HG02840 (cell line): ENCODE data around the gene DDX54.

Experiments used
- ATAC-seq: cut with Tn5 transposase; IDR thresholded peaks from one replicate; pipeline ENCODE4 v1.9.1; 2021; ENCODE audit warnings: mild to moderate bottlenecking, moderate library complexity, moderate number of reproducible peaks; ENCODE audit not compliant: unreplicated experiment, low FRiP score

Gene DDX54, protein sequence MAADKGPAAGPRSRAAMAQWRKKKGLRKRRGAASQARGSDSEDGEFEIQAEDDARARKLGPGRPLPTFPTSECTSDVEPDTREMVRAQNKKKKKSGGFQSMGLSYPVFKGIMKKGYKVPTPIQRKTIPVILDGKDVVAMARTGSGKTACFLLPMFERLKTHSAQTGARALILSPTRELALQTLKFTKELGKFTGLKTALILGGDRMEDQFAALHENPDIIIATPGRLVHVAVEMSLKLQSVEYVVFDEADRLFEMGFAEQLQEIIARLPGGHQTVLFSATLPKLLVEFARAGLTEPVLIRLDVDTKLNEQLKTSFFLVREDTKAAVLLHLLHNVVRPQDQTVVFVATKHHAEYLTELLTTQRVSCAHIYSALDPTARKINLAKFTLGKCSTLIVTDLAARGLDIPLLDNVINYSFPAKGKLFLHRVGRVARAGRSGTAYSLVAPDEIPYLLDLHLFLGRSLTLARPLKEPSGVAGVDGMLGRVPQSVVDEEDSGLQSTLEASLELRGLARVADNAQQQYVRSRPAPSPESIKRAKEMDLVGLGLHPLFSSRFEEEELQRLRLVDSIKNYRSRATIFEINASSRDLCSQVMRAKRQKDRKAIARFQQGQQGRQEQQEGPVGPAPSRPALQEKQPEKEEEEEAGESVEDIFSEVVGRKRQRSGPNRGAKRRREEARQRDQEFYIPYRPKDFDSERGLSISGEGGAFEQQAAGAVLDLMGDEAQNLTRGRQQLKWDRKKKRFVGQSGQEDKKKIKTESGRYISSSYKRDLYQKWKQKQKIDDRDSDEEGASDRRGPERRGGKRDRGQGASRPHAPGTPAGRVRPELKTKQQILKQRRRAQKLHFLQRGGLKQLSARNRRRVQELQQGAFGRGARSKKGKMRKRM

DNA sequence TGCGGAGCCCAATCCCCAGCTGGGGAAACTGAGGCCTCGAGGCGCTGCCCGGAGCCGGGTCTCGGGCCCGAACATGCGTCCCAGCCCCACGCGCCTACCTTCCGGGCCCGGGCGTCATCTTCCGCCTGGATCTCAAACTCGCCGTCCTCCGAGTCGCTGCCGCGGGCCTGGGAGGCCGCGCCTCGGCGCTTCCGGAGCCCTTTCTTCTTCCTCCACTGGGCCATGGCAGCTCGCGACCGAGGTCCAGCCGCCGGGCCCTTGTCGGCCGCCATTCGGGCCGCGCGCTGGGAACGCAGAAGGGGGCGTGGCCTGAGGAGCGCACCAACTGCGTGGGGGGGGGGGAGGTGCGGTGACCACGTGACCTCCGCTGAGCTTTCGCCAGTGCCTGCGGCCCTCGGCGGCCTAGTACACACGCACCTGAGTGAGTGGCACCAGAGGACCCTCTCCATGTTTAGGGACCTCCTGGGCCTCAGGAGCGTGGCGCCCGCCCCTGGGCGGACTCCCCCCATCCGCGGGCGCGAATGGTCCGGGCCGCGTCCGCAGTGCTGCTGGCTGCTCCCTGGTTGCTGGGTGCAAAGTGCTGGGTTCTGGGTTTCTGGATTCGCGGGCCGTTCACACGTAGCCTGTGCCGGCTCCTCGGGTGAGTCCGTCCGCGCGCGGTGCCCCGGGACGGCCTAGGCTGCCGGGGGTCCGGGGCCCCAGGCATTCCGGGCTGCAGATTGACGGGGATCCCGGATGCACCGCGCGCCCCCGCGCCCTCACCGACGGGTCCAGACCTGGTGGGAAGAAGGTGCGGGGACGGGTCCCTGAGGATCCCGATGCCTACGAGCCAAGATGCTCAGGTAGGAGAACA is at the start of gene DDX54, which contains the start of gene RITA1:
Gene DDX54, minus strand, starts transcription at position 299 of the 853 bp plus-strand sequence. Its CDS starts 27 bp downstream, at position 272.
Gene RITA1, plus strand, starts transcription at position 542 of the 853 bp plus-strand sequence. CDS start 1,026 bp downstream, outside the sequence.
- peak; percentile 51 for ATAC-seq

DNA sequence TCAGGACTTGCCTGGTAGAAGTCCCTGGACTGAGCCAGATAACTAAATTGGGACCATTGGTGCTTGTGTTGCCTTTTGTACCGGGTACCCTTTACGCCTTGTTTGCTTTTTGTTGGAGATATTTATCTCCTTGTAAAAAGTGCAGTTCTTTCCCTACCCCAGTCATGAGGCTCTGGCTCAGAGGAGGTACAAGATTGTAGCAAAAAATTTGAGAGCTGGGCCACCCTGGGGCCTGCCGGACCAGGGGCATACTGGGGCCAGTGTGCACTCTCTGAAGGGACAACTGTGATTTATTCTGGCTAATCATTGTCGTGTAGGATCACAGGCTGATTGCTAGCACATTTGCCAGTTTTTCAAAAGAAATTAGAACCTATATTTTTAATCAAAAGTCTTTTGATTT is 49.2 kb upstream of the DDX54 start:
- no peak for ATAC-seq

DNA sequence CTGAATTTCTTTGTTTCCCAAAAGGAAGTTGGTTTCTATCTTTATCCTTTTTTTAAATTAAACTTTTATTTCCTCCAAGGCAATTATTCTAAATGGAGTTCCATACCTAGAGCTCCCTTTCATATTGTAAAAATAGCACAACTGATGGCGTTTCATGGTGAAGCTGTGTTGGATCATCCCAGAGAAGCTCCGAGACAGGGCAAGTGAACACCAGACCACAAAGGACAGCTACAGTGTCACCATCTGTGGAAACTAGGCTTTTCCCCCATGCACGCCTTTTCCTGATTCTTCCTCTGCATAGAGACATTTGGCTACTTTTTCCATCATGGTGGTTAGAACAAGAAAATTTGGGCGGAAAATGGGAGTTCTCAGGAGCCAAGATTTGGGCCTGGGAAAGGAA is 48.7 kb upstream of the DDX54 start:
- ATAC-seq: no peak

DNA sequence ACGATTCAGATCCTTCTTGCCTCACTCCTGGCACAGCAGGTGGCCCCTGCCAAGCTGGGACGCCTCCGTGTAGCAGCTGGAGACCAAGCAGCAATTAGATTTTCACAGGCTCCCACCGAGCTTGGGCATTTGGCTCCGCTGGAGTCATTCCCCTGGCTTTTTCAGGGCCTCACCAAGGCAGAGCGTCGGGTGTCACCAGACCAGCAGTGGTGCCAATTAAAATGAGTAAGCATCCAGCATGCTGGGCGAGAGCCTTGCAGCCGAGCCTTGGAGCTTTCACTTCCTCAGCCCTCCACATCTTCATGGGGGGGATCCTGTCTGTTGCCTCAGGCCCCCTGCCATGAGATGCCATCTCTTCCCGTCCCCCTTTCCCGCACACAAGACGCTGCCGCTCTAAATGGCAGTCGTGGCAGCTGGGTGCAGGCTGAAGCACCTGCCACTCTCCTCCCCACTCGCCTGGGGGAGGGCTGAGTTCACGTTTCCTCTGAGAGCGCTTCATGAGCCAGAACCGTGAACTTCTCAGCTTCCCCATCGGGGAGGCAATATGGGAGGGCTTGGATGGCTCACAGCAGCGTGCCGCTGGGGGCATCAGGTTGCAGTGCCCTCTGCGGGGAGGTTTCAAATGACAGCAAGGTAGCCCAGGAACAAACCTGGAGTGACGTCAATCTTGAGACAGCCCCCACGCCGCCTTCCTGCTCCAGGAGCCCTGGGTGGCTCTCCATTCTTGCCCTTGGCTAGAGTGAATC is 47.7 kb upstream of the DDX54 start:
- ATAC-seq: peak; percentile 58

DNA sequence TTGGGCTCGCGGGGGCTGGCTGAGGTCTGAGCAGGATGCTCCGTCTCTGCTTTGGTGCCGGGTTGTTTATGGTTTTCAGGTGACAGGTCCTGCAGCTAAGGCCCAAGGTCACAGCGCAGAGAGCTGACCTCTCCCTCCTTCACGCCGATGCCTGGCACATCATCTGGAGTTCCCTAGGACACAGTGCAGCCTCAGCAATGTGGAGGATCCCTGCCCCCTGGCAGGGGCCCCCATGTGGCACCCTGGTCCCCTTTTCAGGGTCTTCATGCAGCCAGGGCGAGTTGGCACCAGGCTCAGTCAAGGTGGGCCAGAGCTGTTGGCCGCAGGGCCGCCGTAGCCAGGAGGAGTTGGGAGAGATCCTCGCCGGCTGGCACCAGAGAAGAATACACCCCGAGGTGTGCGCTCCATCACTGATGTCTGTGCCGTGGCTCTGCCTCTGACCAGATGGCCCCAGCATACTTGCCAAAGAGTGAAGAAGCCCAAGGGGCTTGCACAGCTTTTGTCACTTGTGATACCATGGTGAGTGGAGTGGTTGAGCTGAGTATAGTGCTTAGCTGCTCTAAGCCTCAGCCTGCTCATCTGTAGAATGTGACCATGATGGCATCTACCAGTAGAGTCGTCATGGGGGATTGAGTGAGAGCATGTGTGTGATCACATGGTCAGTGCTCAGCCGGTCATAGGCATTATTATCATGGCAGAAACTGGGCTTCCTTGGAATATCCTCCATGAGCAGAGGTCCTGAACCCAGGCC is 47.0 kb upstream of the DDX54 start:
- no peak for ATAC-seq

DNA sequence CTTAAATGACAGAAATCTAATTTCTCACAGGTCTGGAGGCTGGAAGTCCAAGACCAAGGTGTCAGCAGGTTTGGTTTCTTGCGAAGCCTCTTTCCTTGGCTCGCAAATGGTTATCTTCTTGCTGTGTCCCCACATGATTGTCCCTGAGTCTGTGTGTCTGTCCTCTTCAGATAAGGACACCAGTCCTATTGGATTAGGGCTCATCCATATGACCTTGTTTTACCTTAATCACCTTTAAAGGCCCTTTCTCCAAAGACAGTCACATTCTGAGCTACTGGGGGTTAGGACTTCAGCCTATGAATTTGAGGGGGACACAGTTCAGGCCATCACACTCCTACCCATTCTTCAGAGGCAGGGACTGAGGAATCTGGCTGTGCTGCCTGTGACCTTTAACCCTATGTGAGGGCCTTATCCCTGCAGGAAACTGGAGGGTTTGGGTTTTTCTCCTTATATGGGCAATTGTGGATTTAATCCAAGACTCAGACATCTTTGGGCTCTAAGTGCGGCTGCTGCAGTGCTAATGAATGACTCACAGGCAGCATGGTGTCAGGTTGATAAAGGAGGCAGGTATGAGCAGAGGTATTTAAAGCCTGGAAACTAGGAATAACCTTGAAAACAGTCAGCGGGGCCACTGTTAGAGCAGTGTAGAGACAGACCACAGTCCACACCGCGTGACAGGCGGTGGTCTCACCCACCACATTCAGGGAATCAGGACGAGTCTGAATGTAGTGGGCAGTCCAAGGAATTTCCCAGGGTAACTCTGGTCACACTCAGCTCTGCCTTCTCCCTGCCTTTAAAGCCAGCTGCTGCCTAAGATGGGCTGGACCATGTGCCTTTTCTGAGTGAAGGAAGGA is 46.2 kb upstream of the DDX54 start:
- no peak for ATAC-seq

DNA sequence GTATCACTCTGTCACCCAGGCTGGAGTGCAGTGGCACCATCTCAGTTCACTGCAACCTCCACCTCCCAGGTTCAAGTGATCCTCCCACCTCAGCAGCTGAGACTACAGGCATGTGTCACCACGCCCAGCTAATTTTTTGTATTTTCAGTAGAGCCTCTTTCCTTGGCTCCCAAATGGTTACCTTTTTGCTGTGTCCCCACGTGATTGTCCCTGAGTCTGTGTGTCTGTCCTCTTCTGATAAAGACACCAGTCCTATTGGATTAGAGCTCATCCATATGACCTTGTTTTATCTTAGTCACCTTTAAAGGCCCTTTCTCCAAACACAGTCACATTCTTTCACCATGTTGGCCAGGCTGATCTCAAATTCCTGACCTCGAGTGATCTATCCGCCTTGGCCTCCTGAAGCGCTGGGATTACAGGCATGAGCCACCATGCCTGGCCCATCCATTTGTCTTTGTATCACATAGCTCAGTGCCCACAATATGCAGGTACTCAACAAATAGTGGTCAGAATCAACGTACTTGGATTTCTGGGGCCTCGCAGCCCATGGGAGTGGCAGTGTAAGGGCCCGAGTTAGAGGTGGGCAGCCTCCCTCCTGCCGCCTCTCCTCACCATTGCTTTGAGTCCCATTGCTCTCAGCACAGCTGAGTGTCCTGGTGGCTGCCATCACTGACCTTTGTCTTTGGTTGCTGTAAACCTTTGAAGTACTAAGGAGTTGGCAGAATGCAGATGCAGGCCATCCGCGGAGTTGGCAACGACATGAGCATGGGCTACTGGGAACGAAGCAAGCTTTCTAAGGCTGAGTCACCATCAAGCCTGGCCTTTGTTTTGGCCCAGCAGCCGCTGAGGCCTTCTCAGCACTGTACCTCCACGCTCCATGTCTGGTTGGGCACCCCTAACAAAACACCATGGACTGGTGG is 45.3 kb upstream of the DDX54 start:
- no peak for ATAC-seq

DNA sequence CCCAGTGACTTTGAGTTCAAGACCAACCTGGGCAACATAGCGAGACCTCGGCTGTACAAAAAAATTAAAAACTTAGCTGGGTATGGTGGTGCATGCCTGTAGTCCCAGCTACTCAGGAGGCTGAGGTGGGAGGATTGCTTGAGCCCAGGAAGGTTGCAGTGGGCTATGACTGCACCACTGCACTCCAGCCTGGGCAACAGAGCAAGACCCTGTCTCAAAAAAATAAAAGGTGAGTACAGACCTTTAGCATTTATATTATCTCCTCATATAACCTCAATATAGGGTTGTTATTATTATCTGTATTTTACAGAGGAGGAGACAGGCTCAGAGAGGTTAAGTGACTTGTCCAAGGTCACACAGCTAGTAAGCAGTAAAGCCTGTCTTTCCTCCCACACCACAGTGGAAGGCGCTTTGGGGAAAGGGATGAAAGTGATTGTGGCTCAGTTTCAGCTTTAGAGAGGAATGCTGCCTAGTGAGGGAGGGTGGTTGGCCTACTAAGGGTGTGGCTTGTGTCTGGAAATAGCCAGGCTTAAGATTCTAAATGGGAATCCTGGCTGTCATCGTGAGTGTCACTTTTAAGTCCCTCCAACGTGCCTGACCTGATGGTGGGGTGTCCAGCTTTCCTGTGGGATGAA is 43.2 kb upstream of the DDX54 start:
- no peak for ATAC-seq

DNA sequence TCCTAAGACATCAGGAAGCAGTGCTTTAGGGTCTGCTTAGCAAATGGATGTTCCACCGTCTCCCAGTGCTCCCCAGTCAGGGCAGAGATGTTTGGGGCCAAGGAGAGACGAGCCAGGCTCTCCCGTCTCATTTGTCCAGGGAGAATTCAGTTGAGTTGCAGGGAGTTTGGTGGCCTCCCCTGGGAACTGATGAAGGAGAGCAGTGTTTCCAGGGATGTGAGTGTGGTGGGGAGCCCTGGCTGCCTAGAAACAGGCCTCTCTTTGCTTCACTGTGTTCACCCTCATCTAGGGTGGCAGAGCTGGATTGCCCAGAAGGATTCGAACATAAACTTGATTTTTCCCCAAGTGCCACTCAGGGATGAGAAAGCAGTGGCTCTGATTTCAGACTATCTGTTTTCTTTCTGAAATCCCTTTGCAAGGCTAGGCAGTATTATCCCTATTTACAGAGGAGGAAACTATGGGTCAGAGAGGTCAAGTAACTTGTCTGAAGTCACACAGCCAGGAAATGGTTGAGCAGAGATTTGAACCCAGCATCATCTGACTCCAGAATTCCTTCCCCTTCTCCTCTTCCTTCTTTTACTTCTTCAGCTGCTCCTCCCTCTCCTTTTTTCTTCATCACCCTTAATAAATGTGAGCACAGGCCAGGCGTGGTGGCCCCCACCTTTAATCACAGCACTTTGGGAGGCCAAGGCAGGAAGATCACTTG is 42.6 kb upstream of the DDX54 start:
- no peak for ATAC-seq

DNA sequence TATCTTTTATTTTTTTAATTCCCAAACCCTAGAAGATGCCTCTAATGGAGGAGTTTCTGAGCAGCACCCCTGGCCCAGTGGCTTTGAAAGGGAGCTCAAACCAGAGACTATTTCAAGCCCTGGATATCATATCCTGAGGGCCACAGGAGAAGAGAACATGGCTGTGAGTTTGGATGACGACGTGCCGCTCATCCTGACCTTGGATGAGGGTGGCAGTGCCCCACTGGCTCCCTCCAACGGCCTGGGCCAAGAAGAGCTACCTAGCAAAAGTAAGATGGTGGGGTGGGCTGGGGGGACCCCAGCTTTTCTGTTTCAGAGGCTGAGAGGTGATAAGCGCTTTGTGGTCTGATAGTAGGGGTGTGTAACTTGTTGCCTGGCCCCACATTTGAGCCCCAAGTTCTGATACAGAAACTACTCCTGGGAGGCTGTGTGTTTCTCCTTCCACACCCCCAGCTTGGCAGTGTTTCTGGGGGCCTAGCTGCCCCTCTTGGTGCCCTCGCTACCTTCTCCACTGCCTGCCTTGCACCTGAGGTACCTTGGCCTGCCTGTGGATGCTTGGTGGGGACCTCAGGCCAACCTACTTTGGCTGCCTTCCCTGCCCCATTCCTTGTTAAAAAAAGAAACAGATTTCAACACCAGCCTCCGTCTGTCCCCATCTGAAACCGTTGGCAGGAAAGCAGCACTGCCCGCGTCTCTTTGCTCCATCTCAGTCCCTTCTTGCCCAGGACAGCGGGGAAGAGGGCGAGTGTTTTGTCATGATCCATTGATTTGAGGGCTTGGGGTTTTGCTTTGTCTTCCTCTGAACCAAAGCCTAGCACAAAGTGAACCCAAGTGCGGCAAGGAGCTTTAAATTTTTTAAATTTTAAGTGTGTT is 41.7 kb upstream of the DDX54 start:
- no peak for ATAC-seq

DNA sequence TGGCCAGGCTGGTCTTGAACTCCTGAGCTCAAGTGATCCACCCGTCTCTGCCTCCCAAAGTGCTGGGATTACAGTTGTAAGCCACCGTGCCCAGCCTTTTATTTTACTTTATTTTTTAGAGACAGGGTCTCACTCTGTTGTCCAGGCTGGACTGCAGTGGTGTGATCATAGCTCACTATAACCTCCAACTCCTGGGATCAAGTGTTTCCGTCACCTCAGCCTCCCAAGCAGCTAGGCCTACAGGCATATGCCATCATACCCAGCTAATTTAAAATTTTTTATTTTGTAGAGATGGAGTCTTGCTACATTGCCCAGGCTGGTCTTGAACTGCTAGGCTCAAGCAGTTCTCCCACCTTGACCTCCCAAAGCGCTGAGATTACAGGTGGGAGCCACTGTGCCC is 39.7 kb upstream of the DDX54 start:
- no peak for ATAC-seq

DNA sequence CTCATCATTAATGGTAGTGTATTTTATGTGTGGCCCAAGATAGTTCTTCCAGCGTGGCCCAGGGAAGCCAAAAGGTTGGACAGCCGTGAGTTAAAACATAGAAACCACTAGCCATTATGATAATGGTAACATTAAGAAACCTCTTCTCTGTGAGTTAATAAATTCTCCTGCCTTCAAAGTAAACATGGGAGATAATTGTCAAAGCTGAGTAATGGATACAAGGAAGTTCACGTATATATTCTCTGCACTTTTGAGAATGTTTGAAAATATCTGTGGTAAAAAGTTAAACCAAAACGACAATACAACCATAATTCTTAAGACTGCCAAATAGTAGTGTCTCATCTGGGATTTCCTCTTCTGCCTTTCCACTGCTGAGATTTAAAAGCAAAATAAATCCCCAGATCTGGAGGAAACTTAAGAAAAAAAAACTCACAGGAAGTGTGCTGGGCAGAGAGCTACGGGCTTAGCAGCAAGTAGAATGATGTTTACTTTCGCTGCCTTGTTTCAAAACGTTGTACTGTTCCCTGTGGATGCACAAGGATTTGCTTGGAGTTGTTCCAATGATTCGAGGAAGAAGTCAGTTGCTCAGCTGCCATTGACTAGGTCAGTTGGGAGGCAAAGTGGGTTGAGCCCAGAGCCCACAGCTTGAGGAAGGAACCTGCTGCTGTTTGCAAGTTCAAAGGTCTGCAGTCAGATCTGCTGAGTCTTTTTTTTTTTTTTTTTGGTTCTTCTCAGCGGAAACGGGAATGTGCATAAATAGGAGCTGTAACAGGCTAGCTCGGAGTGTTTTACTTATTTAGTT is 37.7 kb upstream of the DDX54 start:
- no peak for ATAC-seq

DNA sequence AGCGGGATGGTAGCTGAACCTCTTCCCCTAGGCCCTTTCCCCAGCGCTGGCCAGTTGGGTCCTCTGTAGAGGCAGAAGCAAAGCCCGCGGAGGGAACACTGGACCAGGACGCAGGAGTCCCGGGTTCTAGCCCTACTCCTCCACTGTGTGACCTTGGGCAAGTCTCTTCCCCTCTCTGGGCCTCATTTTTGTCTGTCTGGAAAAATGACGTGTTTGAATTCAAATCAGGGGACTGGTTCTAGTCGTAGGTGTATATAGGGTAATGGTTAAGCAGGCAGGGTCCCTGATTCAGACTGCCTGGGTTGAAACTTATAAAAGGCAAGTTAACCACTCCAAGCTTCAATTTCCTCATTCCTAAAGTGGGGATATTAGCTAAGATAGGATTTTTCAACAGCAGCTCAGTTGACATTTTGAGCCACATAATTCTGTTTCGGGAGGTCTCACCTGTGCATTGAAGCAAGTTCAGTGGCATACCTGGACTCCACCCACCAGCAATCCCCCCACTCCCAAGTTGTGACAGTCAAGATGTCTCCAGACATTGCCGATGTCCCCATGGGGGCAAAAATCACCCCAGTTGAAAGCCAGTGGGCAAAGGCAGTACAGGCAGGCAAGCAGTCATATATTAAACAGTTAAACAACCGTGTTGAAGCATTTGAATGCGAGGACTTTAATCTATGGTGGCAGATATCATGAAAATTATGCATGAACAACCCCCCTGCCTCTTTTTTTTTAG is 36.9 kb upstream of the DDX54 start:
- ATAC-seq: no peak
